Ureter (tissue), 1 donor: Measurements from ENCODE around the gene SMG6. TPM values are rescaled to one million over a fixed set of nuclear protein-coding genes. Genes with fewer than 3 reads are reported as not detected.
A peak's percentile ranks its signal among the peaks of the same experiment; 100 is the strongest.
"Not testable (repeated sequence)": the region's sequence is repeated elsewhere in the genome, so short reads cannot be mapped to it uniquely, and the experiment has no call there.

Experiments used
- DNase-seq: peaks from one replicate; pipeline ENCODE4 v3.0.0-alpha.2; 2020; ENCODE audit warnings: low spot score
- total RNA-seq: library from RNA; stranded (reverse); gene quantifications from one replicate; pipeline ENCODE4 v1.2.4, GENCODE V29; 2023
- donor health status: DM: yes; HTN: yes; CAD: no.

SMG6 gene
- total RNA-seq, 1 donor from 2014 or later, result 58.4 TPM

DNA sequence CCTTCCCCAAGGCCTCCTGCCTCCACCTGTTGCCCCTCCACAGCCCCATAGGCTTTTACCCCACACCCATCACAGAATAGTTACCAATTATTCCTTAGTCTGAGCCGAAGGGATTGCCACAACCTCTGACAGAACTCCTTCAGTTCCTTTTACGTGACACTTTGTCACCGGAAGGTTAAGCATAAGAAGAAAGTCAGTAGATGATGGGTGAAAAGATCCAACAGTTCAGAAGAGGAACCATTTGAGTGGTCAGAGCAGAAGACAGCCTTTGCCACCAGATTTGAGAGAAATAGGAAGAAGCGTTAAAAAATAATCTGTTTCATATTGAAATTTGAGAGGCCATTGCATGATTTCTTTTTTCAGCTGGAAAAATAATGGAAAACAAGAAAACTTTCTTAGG, 1.3 kb upstream of the SMG6 start:
- no peak for DNase-seq

DNA sequence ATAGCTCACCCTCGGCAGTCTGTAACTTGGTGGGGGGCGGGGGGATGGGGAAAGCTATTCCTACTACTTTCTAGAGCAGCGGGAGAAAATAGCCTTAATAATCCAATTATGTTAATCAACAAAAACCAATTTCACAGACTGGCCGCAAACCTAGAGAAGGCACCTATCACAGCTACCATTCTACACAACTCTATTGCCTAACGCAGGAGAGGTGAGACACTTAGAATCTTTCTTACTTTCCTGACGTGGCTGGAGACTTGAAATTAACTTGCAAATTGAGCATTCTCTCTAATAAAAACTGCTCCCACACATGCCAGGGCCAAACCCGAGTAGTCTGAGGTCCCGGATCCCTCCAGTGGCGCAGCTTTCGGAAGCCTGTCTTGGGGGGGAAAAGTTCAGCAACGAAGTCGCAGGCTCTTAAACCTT, 794 bp downstream of the SMG6 start:
- no peak for DNase-seq

DNA sequence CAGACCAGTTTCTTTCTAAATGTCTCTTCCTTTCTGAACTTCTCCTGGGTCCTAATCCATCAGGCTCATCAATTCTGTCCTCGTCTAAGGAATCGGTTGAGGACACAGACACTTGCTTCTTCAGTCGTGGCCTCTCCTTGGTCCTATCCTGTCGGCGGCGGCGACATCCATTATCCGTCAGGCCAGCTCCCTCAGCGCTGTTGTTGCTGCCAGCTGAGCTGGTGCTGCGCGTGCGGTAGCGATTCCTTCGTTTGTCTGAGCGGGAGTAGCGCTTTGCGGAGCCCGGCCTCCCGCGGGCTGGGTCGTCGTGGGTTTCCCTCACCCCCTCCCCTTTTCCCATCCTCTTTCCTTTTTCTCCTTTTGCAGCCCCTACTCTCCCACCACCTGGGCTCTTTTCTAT, 3.8 kb downstream of the SMG6 start:
- no peak for DNase-seq

DNA sequence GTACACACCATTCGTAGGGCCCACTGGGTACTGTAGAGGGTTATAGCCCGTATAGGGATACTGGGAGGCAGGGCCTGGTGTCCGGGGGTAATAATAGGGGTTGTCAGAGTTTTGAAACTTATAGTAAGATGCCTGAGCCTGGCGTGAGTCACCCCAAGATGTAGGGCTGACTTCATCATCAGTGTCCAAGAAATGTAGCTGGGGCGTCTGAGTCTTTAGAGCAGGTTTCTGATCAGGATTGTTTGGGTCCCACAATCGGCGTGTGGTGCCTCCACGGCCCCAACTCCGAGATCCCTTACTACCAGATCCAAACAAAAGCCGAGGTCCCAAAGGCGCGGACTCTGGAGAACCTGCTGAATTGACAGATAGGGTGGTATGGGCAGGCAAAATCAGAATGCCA, 4.4 kb downstream of the SMG6 start:
- no peak for DNase-seq

DNA sequence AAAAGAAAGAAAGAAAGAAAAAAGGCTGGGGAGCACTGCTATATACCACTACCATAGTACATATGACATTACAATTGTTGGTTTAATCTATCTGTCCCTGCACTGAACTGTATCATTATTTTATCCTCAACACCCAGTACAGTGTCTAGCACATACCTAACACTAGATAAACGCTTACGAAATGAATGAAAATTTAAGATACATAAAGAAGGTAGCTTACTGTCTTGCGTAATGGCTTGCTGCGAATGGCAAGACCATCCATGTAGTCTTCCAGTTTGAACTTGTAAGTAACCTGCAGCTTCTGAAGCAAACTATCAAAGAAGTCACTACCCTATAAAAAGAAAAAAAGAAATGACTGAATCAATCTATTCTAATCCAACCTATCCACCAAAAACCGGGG, 6.6 kb downstream of the SMG6 start:
- no peak for DNase-seq

DNA sequence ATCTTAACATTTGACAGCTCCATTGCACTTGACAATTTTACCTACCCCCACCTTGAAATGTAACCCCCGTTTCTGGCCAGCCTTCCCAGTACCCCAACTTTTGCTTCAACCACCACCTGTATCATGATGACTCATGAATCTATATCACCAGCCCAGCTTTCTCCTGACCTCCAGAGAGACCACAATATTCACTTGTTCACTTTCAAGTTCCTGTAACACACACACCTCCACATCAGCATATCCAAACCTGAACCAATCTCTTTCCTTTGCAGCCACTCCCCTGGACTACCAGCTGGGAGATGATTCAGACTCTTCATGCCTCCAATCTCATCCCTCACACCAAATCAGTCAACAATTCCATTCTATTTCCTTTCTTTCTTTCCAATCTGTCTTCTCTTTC, 8.0 kb downstream of the SMG6 start:
- no peak for DNase-seq

DNA sequence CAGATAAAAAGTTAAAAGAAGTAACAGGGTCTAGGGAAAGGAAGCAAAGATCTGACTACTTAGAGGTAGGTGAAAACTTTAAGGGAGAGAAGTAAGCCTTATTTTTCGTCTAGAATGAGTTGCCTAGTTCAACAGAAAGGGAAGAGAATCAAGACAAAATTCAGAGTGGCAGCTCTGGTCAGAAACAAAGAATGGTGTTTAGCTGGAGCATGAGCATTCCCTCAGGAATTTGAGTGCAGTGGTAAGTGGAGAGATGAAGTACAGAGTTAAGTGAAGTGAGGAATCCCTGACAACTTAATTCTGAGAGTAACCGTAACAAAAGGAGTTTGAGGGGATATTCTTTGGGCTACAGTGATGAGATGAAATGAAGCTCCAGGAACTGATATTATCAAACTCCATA, 11.5 kb downstream of the SMG6 start:
- no peak for DNase-seq

DNA sequence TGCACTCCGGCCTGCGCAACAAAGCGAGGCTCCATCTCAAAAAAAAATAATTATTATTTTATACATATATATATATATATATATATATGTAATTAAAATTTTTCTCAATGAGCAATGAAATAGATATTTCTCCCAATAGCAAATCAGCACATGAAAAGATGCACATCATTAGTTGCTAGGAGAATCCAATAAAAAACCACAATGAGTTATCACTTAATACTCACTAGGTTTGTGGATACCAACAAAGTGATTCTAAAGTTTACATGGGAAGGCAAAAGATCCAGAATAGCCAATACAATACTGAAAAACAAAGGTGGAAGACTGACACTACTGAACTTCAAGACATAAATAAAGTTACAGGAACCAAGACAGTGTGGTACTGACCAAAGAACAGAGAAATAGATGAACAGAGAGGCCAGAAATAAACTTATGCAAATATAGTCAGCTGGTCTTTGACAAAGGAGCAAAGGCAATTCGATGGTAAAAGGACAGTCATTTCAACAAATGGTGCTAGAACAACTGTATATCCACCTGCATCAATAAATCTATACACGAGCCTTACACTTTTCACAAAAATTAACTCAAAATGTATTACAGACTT, 13.6 kb downstream of the SMG6 start:
- DNase-seq, result no peak

DNA sequence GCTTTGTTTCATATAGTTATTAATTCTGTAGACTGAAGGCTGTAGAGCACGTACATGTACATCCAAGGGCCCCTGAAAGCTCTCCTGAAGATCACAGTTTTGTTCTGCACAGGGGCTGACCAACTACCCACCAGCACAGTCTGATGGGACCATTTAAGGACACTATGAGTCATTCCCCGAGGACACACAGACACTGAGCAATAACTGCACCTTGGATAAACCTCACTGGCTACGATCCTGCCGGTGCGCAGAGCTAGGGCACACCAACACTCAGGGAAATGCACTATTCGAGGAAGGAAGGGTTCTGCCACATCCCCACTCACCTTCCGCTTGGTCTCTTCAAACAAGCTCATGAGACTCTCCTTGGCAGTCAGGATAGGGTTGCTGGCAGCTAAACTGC, 20.3 kb downstream of the SMG6 start:
- DNase-seq, result no peak

DNA sequence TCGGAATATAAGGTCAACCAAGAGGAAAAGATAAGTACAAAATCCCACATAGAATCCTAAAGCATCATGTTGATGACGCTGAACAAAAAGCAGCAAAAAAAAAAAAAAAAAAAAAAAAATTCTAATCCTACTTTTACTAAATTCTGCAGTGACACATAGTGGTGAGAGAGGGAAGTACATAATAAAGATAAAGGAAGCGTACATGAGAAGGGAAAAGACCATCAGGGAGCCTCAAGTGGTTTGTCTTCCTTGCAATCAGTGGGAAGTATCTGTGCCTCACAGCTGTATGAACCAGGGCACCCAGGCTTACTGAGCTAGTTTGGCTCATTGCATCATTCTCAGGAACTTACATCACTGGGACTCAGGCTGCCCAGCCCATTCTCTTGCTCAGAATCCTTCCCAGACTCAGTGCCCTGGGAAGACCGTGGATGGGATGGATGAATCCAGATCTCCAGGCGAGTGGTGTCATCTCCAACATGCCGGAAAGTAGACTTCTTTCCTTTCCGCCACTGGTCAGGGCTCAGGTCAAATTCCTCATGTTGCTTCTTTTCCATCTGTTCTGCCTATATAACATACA, 21.2 kb downstream of the SMG6 start:
- DNase-seq, result no peak

DNA sequence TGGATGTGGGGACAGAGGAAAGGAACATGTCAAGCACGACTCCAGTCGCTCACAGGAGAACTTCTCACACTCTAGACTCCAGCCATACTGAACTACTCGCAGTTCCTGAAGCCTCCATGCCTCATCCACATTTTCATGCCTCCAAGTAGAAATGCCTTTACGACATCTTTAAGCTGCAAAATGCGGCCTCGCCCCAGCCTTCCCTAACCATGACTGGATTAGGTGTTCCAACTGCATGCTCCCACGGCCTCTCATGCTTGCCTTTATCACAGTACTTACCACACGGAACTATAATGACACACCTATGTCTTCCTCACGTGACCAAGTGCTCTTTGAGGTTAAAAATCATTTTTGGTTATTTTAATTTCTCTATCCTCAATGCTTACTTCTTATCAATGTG, 23.9 kb downstream of the SMG6 start:
- no peak for DNase-seq

DNA sequence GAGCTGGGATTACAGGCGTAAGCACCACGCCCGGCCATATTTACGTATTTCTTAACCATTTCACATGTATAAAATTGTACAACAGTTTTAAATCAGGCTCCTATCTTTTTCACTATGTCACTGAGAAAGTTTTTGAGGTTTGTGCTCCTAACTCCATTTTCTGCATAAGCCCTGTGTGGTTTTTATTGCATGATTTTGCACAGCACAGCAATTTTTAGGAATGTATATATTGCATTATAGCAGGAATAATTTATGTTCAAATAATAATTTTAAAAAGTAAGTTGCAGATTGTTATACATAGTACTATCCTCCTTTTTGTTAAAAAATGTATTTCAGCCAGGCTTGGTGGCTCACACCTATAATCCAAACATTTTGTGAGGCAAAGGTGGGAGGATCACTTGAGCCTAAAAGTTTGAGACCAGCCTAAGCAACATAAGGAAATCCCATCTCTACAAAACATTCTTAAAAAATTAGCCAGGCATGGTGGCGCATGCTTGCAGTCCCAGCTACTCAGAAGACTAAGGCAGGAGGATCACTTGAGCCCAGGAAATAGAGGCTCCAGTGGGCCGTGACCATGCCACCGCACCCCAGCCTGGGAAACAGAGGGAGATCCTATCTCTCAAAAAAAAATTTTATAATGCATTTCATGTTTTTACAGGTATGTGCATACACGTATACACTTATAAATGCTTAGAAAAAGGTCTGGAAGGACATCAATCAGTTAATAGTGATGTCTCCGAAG, 26.0 kb downstream of the SMG6 start:
- DNase-seq, result no peak

DNA sequence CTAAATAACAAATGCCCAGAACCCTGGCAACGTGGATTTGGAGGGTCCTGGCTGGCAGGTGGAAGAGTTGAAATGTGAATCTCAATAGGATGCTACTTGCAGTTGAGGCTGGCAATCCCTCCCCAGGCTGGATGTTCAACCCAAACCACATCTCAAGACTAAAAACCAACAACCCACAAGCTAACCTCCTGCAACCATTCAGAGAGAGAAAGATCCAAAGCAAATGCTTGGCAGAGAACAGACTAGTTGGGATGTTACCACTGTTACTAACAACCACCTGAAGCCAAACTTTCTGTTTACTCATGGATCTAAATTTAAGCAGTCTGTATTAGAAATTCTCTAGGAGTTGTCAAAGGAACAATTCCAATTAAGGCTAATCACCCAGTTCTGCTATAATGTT, 27.9 kb downstream of the SMG6 start:
- DNase-seq, result no peak

DNA sequence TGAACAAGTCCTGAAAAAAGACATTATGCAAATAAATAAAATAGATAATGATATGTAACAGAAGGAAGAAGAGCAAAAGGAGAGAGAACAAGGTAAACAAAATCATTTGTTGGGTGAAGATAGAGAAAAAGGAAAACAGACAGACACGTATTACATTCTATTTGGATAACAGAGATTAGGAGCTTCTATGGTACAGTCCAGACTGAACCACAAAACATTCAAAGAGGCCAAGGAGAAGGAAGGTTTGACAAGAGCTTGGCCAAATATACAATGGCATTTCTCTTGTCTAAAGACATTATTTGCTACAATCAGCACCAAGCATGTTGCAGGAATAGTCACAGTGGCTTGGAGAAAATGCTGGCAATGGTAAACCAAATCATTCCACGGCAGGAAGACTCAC, 29.2 kb downstream of the SMG6 start:
- no peak for DNase-seq

DNA sequence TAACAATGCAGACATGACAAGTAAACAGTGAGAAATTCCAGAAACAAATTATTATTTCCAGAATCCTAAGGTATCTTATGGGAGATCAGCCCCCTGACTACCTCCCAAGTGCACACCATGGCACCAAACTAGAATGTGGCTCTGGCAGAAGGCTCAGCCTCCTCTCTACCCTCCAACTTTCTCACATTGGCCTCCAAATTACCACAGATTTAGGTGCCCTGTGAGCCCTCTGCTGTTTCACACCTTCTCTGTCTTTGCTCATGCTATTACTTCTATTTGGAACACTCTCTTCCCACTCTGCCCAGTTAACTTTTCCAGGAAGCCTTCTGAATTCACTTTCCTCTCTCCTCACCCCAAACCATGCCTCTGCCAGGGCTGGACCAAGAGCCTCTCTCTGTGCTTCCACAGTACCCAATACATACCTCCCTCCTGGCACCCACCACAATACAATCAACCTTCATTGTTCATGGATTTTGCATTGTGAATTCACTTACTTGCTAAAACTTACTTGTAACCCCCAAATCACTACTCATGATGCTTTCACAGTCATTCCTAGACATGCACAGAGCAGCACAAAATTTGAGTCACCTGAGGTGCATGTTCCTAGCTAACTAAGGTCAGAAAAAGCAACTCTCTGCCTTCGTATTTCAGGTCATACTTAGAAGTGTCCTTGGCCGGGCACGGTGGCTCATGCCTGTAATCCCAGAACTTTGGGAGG, 31.4 kb downstream of the SMG6 start:
- no peak for DNase-seq

DNA sequence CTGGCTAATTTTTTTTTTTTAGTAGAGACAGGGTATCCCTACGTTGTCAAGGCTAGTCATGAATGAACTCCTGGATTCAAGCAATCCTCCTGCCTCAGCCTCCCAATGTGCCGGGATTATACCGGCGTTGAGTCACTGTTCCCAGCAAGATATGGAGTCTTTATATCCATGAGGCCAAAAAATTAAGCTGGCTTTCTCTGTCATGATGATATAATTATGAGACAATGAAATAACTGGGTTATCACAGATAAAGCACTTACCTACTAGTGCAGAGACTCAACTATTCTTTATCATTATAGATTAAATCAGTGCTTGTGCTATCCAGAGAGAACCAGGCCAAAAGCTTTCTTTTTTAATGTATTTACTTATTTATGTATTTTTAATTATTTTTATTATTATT, 36.2 kb downstream of the SMG6 start:
- DNase-seq, result no peak

DNA sequence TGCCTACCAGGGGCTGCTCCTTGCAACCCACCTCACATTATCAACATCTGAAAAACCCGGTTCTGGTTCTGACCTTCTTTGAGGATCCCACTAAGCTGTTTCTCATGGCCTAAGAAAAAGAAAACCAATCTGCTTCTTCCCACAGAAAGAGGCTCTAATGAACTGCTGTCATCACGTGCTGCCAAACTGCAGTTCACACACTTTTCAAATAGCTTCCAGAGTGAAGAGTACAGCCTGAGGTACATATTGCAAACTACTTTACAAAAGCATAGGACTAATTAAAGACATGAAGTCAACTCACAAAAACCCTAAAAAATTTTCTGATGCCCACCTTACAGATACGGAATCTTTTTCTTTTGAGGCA, 36.7 kb downstream of the SMG6 start:
- DNase-seq, result no peak

DNA sequence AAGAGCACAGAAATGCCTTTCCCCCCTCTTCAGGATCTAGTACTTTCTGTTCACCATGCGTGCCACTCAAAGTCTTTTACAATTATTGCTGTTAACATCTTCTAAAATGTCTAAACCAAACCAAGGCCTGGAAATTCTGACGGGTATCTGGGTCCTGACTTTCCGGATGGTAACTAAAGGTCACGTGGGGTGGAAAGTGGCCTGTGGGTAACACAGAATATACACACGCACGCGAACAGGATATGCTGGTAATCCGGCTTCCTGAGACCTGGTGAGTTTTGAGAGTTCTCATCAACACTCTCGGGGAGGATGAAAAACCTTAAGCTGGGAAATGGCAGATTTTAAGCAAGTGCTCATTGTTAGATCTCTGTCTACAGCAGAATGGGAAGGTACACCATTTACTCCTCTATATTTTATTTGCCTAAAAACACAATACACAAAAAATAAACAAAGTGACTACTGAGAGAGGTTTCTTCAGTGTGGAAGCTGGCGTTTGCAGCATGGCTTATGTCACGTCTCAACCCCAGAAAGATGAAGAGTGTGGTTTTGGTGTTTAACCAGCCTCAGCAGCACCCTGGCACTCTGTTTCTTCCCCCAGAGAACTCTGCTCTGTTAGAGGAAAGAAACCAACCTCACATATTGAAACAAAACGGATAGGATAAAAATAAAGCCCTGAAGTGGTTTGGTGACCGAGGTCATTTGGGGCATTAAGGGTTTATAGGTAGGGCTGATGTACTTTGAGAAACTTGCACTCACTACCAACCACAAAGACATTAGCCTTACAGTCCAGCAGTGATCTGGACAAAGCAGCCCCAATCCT, 37.3 kb downstream of the SMG6 start:
- DNase-seq, result peak; percentile 54

DNA sequence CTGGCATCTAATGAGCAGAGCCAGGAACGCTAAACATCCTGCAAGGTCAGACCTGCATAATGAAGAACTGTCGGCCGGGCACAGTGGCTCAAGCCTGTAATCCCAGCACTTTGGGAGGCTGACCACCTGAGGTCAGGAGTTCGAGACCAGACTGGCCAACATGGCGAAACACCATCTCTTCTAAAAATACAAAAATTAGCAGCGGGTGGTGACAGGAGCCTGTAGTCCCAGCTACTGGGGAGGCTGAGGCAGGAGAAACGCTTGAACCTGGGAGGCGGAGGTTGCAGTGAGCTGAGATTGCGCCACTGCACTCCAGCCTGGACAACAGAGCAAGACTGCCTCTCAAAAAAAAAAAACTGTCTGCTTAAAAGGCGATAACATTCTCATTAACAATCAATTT, 38.4 kb downstream of the SMG6 start:
- DNase-seq, result not testable (repeated sequence)

DNA sequence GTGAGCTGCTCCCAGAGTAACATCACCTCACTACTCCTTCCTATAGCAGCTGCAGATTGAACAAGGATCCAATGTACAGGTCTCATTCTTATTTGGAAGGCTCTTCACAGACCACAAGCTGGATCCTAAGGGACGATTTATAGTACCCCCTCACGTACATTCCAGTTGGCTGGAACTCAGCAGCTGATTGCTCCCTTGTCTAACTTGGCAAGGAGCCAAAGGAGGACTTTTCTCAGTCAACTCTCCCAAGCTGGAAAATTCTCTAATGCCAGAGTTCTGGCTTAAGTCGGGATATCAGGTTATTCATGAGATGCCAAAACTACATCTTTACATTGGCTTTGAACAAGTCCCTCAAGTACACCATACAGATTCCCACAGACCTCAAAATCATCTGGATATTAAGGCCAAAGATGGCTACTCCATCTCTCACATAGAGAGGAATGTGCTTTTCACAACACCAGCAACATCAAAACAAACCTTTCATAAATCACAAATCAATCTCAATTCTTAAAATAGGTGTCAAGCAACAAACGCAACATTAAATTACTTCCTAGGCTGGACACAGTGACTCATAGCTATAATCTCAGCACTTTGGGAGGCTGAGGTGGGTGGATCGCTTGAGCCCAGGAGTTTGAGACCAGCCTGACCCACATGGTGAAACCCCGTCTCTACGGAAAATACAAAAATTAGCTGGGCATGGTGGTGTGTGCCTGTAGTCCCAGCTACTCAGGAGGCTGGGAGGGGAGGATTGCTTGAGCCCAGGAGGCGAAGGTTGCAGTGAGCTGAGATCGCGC, 39.3 kb downstream of the SMG6 start:
- no peak for DNase-seq
